Germinal center (tissue), 1 donor: ENCODE measurements around the gene VIPAS39.
"Not testable (repeated sequence)": the region's sequence is repeated elsewhere in the genome, so short reads cannot be mapped to it uniquely, and the experiment has no call there.

Experiments
- DNase-seq: peaks from one replicate; pipeline ENCODE4 v3.0.0; 2012; ENCODE audit warnings: mixed read lengths, low spot score

VIPAS39 gene

DNA sequence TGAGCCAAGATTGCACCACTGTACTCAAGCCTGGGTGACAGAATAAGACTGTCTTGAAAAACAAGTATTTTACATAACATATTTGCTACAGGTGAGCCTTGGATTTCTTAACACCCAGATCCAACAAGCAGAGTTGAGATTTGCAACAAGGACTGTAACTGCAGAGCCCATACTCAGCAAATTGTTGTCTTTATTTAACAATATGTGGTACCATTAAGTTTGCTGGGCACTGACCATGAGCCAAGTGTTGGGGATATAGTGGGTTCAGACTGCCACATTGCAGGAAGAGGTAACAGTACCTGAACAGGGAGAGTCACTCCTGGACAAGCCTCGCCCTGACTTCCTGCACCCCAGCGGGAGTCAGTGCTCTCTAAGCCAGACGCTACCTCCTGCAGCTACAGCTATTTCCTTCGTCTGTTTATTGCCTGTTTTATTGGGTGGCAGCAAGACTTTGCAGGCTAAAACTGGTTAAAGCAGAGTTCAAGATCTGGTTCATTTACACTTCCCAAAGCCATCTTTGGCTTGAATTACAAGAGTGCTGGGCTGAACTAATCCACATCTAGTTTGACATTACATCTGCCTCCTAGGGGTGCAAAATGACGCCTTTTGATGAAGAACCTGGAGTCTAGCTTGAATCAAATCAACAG is 12.9 kb upstream of the VIPAS39 start:
- DNase-seq: no peak

DNA sequence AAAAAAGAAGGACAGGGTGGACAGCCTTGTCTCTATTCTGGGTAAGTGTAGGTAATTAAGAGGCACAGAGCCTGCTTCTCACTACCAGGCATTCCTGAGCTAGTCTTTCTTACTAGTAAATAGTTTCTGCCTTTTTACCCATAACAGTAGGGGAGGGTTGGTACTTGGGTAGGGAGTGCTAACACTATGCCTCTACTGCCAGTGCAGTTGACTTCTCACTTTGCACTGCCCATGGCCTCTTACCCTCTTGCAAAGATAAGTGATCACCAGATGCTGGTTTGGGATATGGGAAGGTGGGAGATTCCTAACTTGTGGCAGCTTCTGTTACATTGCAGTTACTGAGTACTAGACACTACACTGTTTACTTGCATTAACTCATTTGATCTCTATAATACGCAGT is 12.1 kb upstream of the VIPAS39 start:
- DNase-seq: no peak

DNA sequence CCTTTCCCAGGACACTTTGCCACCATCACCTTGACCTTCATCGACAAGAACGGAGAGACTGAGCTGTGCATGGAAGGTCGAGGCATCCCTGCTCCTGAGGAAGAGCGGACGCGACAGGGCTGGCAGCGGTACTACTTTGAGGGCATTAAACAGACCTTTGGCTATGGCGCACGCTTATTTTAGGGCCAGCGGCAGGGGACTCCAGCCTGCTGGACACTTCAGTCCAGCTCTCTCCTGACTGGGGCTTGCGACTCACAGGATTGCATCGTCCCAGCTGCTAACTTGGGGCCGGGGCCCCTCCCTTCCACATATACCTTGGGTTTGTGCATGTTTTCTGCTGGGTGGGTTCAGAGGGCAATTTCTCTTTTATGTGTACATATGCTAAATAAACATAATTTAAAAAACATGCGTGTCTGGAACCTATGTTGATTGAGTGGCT is 11.7 kb upstream of the VIPAS39 start:
- no peak for DNase-seq

DNA sequence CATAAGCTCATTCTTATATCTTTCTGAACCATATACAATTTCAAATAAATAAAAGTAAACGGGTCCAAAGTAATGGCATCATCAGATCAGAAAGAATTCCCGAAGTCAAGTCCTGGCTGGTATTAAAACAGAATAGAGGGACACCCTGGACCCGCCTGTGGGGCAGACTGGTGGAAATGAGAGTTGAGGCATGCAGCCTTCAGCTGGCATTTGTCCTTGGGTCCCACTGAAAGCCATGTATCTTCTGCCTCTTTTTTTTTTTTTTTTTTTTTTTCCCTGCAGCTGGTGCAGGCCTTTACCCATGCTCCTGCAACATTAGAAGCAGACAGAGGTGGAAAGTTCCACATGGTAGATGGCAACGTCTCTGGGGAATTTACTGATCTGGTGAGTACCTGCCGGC is 10.4 kb upstream of the VIPAS39 start:
- DNase-seq: no peak

DNA sequence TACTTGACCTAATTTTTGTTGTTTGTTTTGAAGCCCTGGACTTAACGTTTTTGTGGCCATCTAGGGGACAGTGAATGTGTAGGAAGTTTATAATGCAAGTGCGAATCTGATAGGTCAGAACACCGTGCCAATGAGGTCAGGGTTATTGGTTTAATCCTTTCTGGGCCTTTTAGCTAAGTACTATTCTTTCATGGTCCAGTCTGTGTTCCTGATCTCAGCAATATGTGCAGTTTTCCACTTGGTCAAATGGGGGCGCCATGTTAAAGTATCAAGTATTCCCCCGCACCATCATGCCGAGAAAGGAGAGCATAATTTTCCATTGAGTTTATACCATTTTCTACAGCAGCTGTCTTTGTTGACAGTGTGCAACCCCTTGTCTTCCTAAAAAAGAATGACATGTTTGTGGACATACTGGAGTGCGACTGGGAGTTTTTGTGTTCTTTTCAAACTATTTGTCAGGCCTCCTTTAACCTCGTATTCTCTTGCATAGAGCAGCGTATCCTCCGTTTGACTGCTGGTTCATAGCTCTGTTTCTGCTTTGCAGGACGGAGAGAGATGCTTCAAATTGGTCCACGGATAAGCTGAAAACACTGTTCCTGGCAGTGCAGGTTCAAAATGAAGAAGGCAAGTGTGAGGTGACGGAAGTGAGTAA is 1.8 kb upstream of the VIPAS39 start:
- DNase-seq: peak; percentile 40

DNA sequence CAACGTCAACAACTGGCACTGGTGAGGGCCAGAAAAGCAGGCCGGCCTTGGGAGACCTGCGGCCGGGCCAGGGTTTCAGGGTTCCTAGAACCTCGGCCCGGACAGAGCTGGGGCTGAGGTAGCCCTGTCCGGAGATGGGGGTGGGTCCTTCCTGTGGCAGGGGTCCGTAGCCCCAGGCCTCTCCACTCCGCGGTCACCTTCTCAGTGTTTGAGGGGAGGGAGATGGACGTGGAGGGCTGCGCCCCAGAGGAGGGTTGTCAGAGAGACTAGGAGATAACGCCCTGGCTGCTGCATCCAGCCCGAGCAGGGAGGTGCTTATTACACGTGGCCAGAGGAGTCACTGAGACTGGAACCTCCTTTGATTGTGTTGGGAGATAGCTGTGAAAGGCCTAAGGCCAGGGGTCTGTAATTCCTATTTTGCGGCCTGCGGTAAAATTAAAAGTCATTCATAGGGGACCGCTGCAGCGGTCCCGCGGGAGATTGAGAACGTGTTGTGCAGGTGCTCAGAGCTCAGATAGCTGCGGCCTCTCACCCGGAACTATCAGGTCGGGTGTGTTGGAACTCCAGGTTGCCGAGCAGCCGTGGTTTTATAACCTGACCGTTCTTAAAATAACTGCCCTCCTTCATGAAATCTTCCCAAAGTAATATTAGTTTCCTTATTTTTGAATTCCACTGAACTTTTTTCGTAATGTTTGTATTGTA is 999 bp upstream of the VIPAS39 start:
- peak; percentile 47 for DNase-seq

DNA sequence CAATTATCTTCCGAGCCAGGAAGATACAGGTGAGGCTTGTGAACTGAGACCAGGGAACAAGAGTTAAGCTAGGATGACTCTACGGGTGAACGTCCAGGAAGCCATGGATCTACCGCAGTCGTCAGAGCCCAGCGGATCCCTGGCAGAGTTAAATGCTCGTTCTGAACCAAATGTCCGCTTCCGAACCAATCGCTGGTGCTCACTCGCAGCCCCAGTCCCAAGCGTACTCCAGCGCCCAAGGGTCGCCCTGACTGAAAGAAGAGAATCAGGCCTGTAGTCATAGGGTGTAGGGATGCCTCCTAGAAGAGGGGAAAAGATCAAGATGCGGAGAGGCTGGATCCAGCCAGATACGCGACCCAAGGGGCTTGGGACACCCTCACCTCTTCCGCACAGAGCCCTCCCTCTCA is 283 bp downstream of the VIPAS39 start:
- no peak for DNase-seq

DNA sequence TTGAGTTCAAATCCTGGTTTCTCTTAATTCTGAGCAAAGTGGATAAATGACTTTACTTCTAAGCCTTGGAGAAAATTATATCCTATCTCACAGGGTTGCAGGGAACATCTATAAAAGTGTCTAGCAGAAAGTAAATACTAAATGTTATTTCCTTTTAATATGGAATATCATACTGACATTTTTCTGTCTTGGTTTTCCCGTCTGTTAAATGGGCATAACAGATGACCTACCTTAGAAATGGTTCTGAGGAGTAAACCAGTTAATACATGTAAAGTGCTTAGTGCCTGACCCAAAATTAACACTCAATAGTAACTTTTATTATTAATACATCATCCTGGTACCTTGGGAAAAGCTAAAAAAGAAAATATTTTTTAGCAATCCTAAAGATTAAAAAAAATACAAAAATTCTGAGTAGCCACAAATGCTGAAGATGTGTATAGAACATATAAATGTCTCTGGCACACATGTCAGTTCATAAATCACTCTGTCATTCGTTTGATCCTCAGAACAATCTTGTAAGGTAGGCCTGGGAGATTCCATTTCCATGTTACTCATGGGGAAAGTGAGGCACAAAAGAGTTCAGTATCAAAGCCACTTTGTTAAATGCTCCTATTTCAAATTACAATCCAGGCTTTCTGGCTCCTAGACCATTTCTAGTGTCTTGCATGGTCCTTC is 1.3 kb downstream of the VIPAS39 start:
- no peak for DNase-seq

DNA sequence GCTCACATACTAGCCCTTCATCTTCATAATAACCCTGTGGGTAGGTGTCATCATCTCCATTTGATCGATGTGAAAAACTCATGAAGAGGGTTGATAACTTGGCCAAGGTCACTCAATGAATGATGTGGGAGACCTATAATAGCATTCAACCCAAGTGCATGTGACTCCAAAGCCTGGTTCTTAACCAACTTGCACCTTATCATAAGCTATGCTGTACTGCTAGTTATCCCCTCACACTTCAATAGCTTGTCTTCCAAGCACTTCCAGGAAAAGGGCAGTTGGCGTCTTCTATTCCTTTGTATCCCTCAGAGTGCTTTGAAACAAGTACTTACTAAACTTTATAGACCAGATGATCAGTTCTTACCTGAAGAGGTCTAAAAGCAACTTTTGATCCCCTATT is 15.2 kb downstream of the VIPAS39 start:
- DNase-seq: no peak

DNA sequence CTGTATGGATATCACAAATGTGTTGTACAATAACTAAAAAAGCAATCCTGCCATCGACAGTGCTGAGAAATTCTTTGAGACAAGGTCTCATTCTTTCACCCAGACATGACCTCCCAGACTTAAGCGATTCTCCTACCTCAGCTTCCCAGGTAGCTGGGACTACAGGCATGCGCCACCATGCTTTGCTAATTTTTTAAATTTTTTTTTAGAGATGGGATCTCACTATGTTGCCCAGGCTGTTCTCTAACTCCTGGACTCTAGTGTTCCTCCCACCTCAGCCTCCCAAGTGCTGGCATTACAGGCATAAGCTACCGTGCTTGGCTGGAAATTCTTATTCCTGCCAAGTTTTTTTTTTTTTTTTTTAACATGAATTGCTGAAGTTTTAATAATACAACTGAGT is 17.5 kb downstream of the VIPAS39 start:
- no peak for DNase-seq

DNA sequence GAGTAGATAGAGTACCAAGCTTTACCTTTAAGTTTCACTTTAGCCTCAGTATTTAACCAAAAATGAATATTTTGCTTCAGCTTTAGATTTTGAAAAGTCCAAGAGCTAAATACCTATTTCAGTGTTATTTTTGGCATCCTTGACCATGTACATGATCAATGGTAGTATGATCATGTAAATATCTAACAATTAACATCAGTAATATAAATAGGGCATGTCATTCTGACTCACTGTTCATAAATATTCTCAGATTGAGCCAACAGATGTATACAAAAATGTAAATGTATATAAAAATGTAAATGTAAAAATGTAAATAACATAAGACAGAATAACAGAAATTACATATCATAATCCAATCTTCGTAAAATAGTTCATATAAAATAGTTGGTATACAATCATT is 18.8 kb downstream of the VIPAS39 start:
- no peak for DNase-seq

DNA sequence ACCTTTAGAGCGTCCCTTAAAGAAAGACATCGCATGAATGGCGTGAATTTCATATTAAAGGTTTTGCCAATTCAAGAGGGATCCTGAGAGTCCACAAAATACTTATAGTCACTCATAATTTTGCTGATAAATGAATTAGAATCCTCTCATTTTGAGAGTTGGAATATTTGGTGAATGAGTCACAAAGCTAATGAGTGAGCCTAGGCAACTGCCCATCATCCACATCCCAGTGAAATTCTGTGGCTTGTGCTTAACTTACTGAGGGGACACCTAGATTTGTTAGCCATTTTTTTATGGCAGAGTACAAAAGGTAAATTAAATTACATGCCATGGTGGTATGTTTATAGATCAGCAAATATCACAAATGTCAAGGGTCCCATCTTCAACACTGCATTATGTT is 21.4 kb downstream of the VIPAS39 start:
- no peak for DNase-seq

DNA sequence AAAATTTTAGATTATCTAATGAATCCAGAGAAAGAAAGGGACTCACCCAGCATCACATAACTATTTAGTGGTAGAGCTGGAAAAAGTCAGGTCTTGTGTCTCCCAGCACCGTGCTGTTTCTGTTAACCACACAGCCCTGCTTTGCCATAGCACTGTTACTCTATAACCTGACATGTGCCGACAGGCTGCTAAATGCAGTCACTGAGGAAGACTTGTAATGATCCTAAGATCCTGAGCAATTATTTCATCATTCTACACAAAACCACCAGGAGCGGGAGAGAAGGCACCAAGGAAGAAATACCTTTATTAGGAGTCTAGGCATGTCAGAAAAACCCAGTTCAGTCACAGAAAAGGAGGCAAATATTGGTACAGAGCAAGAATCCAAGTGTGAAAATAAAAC is 31.0 kb downstream of the VIPAS39 start:
- no peak for DNase-seq

DNA sequence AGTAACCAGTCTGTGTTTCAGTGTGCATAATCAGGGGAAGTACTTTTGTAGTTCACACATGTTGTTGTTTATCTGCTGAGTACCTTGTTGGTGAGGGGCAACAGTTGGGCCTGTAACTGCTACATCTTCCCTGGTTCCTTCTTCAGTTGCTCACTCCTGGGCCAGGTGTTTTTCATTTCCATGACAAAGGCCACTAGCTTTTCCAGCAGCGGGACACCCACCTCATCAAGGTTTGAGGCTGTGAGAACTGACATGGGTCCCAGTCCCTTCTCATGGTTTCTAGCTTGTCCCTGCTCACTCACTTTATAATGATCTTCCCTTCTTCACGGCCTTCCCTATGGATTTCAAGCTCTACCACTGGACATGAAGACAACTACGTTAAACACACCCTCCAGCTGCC is 32.5 kb downstream of the VIPAS39 start:
- DNase-seq: no peak

DNA sequence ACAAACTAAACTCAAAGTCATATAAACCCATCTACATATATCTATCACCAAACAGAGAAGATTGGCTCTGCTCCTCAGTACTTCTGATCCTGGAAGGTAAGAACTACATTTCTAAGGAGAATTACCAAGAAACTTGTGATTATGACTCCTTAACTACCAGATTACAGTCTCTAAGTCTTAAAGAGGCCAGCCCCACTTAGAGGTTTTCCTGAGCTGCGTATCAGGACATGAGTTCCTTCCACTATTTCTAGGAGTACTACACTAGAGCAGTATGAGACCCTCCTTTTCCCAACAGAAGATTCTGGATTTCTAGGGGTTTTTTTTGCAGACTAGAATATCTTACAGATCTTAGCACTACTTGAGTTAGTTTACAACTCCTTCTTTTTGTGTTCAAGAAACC is 34.0 kb downstream of the VIPAS39 start, which contains the start of gene NOXRED1:
Gene NOXRED1 (minus strand): TSS at position 101 of the 400 bp plus-strand sequence. CDS start 634 bp downstream, outside the sequence.
- no peak for DNase-seq

DNA sequence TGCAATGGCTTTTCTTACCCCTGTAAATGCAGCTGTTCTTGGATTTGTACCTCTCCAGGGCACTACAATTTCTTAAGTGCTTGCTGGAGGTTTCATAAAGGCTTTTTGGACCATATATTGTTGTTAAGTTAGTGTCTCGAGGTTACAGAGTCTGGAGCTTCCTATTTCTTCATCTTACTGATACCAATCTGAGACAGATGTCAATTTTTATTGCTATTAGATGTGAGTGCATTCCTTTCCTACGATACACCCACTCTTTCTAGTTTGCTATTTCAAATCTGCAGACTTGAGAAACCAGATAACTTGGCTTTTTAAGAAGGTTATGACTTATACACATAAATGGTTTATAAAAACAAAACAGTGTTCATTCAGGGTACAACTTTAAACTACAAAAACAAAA is 36.2 kb downstream of the VIPAS39 start:
- DNase-seq: no peak

DNA sequence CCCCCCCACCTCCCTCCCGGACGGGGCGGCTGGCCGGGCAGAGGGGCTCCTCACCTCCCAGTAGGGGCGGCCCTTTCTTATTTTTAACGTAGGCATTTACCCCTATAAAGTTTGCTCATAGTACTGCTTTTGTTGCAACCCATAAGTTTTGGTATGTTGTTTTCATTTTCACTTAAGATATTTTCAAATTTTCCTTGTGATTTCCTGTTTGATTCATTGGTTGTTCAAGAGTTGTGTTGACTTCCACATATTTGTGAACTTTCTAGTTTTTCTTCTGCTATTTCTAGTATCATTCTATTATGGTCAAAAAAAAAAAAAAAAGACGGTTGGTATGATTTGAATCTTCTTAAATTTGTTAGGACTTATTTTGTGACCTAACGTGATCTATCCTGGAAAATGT is 40.6 kb downstream of the VIPAS39 start:
- DNase-seq: no peak

DNA sequence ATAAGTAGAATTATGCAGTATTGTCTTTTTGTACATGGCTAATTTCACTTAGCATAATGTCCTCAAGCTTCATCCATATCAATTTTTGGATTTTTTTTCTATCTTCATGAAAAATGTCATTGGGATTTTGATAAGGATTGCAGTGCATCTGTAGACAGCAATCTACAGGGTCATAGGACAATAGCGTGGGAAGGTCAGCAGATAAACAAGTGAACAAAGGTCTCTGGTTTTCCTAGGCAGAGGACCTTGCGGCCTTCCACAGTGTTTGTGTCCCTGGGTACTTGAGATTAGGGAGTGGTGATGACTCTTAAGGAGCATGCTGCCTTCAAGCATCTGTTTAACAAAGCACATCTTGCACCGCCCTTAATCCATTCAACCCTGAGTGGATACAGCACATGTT is 41.3 kb downstream of the VIPAS39 start:
- not testable (repeated sequence) for DNase-seq

DNA sequence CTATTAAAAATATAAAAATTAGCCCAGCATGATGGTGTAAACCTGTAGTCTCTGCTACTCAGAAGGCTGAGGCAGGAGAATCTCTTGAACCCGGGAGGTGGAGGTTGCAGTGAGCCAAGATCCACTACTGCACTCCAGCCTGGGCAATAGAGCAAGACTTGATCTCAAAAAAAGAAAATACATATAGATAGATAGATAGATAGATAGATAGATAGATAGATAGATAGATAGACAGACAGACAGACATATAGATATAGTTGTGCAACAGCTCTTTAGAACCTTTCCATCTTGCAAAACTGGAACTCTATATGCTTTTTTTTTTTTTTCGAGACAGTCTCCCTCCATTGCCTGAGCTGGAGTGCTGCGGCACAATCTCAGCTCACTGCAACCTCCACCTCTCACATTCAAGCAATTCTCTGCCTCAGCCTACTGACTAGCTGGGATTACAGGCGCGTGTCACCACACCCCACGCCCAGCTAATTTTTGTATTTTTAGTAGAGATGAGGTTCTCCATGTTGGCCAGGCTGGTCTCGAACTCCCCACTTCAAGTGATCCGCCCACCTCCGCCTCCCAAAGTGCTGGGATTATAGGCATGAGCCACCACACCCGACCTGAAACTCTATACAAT is 41.9 kb downstream of the VIPAS39 start:
- DNase-seq: not testable (repeated sequence)

DNA sequence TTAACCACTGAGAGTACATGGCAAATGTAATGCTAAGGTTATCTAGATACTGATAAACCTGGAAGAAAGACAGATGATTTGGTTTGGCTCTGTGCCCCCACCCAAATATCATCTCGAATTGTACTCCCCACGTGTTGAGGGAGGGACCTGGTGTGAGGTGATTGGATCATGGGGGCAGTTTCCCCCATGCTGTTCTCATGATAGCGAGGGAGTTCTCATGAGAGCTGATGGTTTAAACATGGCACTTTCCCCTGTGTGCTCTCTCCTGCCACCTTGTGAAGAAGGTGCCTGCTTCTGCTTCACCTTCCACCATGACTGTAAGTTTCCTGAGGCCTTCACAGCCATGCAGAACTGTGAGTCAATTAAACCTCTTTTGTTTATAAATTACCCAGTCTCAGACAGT is 48.3 kb downstream of the VIPAS39 start:
- DNase-seq: no peak

DNA sequence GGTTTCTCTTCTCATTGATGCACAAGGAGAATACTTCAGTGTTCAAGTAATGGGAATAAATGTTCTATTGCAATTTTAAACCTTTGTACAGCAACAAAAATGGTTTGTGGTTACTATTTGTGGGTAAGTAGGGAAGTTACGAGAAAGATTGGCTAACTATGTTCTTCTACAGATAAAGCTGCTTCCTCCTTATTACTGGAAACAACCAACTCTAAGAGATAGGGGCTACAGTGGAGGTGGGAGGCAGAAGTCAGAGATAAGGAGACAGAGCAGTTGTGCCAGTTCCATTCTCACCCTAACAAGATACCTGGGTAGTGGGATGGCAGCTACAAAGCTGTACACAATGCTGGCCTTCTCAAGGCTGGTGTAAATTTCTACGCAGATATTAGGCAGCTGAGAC is 50.2 kb downstream of the VIPAS39 start:
- DNase-seq: no peak

DNA sequence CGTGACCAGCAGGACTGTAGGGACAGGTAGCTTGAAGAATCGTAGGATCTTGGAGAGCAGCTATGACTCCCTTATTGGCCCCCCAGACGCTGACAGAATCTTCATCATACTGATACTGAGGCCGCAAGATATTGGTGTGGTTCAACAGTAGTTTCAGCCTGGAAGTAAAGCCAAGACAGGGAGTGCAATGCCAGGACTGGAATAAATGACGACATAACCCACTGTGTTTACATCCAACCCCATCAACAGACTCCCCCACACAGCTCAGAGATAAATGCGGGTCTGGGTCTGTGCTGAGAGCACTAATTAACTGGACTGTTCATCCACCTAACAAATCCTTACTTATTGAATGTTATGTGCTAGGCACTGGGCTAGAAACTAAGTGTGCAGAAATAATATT is 50.7 kb downstream of the VIPAS39 start:
- no peak for DNase-seq
